Endodermal cell (in vitro differentiated cells): ENCODE measurements around the gene NOL9. TPM values are rescaled to one million over a fixed set of nuclear protein-coding genes. Genes with fewer than 3 reads are reported as not detected.
A peak's percentile ranks its signal among the peaks of the same experiment; 100 is the strongest.

ENCODE experiments used
- DNase-seq: peaks from one replicate; pipeline ENCODE4 v3.0.0-alpha.2; 2017
- H3K27ac ChIP-seq: 2 replicates; pipeline ENCODE4 v1.5.1; 2013; ENCODE audit warnings: mild to moderate bottlenecking, low read depth, low read length, moderate library complexity
- H3K27me3 ChIP-seq: 2 replicates; pipeline ENCODE4 v1.6.1; 2013; ENCODE audit warnings: mild to moderate bottlenecking, low read length, moderate library complexity; ENCODE audit not compliant: insufficient read depth, control insufficient read depth, poor library complexity, severe bottlenecking
- H3K36me3 ChIP-seq: 2 replicates; pipeline ENCODE4 v1.7.0; 2013; ENCODE audit warnings: mild to moderate bottlenecking, low read length, moderate library complexity; ENCODE audit not compliant: control insufficient read depth, insufficient read depth
- H3K4me1 ChIP-seq: one replicate; pipeline ENCODE4 v1.7.0; 2013; ENCODE audit warnings: low read length; ENCODE audit not compliant: control insufficient read depth, insufficient read depth
- H3K4me3 ChIP-seq: 2 replicates; pipeline ENCODE4 v1.5.1; 2013; ENCODE audit warnings: mild to moderate bottlenecking, low read length, moderate library complexity
- H3K9ac ChIP-seq: 2 replicates; pipeline ENCODE4 v1.6.1; 2013; ENCODE audit warnings: mild to moderate bottlenecking, low read length, moderate library complexity; ENCODE audit not compliant: poor library complexity, severe bottlenecking; ENCODE audit errors: extremely low read depth
- H3K9me3 ChIP-seq: 2 replicates; pipeline ENCODE4 v1.6.1; 2013; ENCODE audit warnings: mild to moderate bottlenecking, low read length, moderate library complexity; ENCODE audit not compliant: control insufficient read depth
- H3K27ac Mint-ChIP-seq: 2 replicates; pipeline ENCODE4 v1.8.0; 2020; ENCODE audit warnings: mixed read lengths
- H3K27me3 Mint-ChIP-seq: 2 replicates; pipeline ENCODE4 v1.8.0; 2021; ENCODE audit warnings: mild to moderate bottlenecking, mixed read lengths; ENCODE audit not compliant: insufficient read depth
- H3K36me3 Mint-ChIP-seq: 2 replicates; pipeline ENCODE4 v1.8.0; 2020; ENCODE audit warnings: low read depth, mixed read lengths
- H3K4me1 Mint-ChIP-seq: 2 replicates; pipeline ENCODE4 v1.8.0; 2020; ENCODE audit warnings: mixed read lengths
- H3K4me3 Mint-ChIP-seq: 2 replicates; pipeline ENCODE4 v1.8.0; 2020; ENCODE audit warnings: mild to moderate bottlenecking, moderate library complexity, mixed read lengths
- H3K9me3 Mint-ChIP-seq: 2 replicates; pipeline ENCODE4 v1.8.0; 2020; ENCODE audit warnings: mild to moderate bottlenecking, mixed read lengths
- CTCF ChIP-seq: fragments of 200-600 bp; sonication (generic); conservative IDR thresholded peaks from 2 replicates; pipeline ENCODE4 v1.5.0; 2021; ENCODE audit warnings: antibody characterized with exemption, mild to moderate bottlenecking
- WGBS, 2 experiments: methylation state at CpG; one replicate each; pipeline versions ENCODE4 v1.1.5 to v1.1.7; 2013; ENCODE audit warnings: missing lambda C conversion rate in 2 of 2, mixed read lengths in 1 of 2; ENCODE audit not compliant: insufficient coverage in 1 of 2, insufficient read length in 1 of 2; 5-methylcytosine and 5-hydroxymethylcytosine counted together
- total RNA-seq, 2 donors: library from RNA; stranded (reverse); fragmentation: NEBNext Ultra II Directional in 1 of 2; extraction: Animal tissue kit (Norgen Biotek cat#: 25700) in 1 of 2; gene quantifications; 2 replicates in 1 of 2; 3 replicates in 1 of 2; pipeline ENCODE4 v1.2.1, GENCODE V29; 2021

Gene NOL9
- total RNA-seq, 2 donors from 2014 or later = 35.0 to 43.9 TPM

GRCh38 chr1:6484826-6485167, 69.5 kb downstream of the NOL9 start:
- Histone ChIP-seq H3K9me3 (no peaks in the 10 kb centered on the region), H3K27me3 (no peaks in the 10 kb centered on the region), H3K4me3 (peak overlapping the region; percentile 79), H3K36me3 (no peaks in the 10 kb centered on the region), H3K4me1 (no peaks in the 10 kb centered on the region), H3K27ac (no peak overlapping the region), H3K9ac (peak overlapping the region; percentile 49)
- H3K4me1 Mint-ChIP-seq = peaks cover 10% of the 10 kb centered on the region
- H3K9me3 Mint-ChIP-seq = no peaks in the 10 kb centered on the region
- peaks cover 3% of the 10 kb centered on the region for H3K36me3 Mint-ChIP-seq
- no peak for DNase-seq
- WGBS, 2 experiments = 37 to 46% methylated on average over 11 to 13 of the region's 13 CpGs
- H3K4me3 Mint-ChIP-seq = peak overlapping the region; percentile 71
- H3K27me3 Mint-ChIP-seq = peaks cover 13% of the 10 kb centered on the region
- no peak overlapping the region for H3K27ac Mint-ChIP-seq
- TF ChIP-seq CTCF = no peak

- no peaks in the 10 kb centered on the region for H3K4me1 ChIP-seq
- no peak overlapping the region for H3K9ac ChIP-seq
- no peak overlapping the region for H3K27ac ChIP-seq
- no peaks in the 10 kb centered on the region for H3K9me3 Mint-ChIP-seq
- no peak overlapping the region for H3K27ac Mint-ChIP-seq
- H3K27me3 Mint-ChIP-seq = peaks cover 13% of the 10 kb centered on the region
- no peak for DNase-seq
- no peaks in the 10 kb centered on the region for H3K9me3 ChIP-seq
- no peak for TF ChIP-seq CTCF
- 80 to 96% methylated on average over 1 to 7 of the region's 7 CpGs for WGBS, 2 experiments
- no peaks in the 10 kb centered on the region for H3K27me3 ChIP-seq
- peaks cover 5% of the 10 kb centered on the region for H3K36me3 Mint-ChIP-seq
- H3K4me1 Mint-ChIP-seq = peaks cover 10% of the 10 kb centered on the region
- no peaks in the 10 kb centered on the region for H3K36me3 ChIP-seq
- no peak overlapping the region for H3K4me3 ChIP-seq
- peak overlapping the region; percentile 71 for H3K4me3 Mint-ChIP-seq
These were observed 70.6 kb downstream of the NOL9 start for GRCh38 chr1:6483761-6484117.

- Histone ChIP-seq H3K27ac (no peak overlapping the region), H3K9ac (no peak overlapping the region), H3K4me1 (no peaks in the 10 kb centered on the region), H3K4me3 (no peak overlapping the region), H3K36me3 (no peaks in the 10 kb centered on the region), H3K9me3 (no peaks in the 10 kb centered on the region), H3K27me3 (no peaks in the 10 kb centered on the region)
- 93 to 94% methylated on average over 8 to 14 of the region's 14 CpGs for WGBS, 2 experiments
- H3K4me3 Mint-ChIP-seq = peak overlapping the region; percentile 71
- no peak for TF ChIP-seq CTCF
- H3K27me3 Mint-ChIP-seq = peaks cover 13% of the 10 kb centered on the region
- H3K4me1 Mint-ChIP-seq = peaks cover 10% of the 10 kb centered on the region
- H3K36me3 Mint-ChIP-seq = peaks cover 5% of the 10 kb centered on the region
- no peaks in the 10 kb centered on the region for H3K9me3 Mint-ChIP-seq
- H3K27ac Mint-ChIP-seq = no peak overlapping the region
- DNase-seq = no peak
These were observed 71.1 kb downstream of the NOL9 start for GRCh38 chr1:6483017-6483760.
